Breast epithelium (tissue), 3 donors: ENCODE measurements around the gene TRMT5.

ENCODE experiments used
- CTCF ChIP-seq, 3 donors: fragments of 450-650 bp; IDR thresholded peaks; one replicate each; pipeline ENCODE4 v1.5.1; 2016 to 2017; ENCODE audit warnings: antibody characterized with exemption in 3 of 3, mild to moderate bottlenecking in 3 of 3, moderate library complexity in 3 of 3
- POLR2AphosphoS5 ChIP-seq, 3 donors: sonication (generic); formaldehyde crosslinking; IDR thresholded peaks; one replicate each; pipeline ENCODE4 v1.6.1; 2017; ENCODE audit warnings: antibody characterized with exemption in 3 of 3

GRCh38 chr14:61003571-61003970, 22.7 kb upstream of the TRMT5 start:
- TF ChIP-seq POLR2AphosphoS5 (IDR thresholded peaks at IDR 0.05) (no peak), CTCF (IDR thresholded peaks at IDR 0.05) (no peak)
